NB4 (cell line): ENCODE measurements around the gene TOM1L2.

Experiments
- DNase-seq: peaks from one replicate; pipeline ENCODE4 v3.0.0; 2010; ENCODE audit warnings: low read depth
- H3K4me3 ChIP-seq: one replicate; pipeline ENCODE4 v1.5.1; 2011; ENCODE audit warnings: mild to moderate bottlenecking, low read depth, low read length, moderate library complexity
- MAX ChIP-seq: IDR thresholded peaks from 2 replicates; pipeline ENCODE4 v1.6.1; 2011; ENCODE audit warnings: low read depth, low read length
- MYC ChIP-seq: IDR thresholded peaks from 2 replicates; pipeline ENCODE4 v1.6.1; 2011; ENCODE audit warnings: low read depth, low read length
- POLR2A ChIP-seq: IDR thresholded peaks from 2 replicates; pipeline ENCODE4 v1.6.1; 2011; ENCODE audit warnings: mild to moderate bottlenecking; ENCODE audit not compliant: insufficient read length; ENCODE audit errors: extremely low read depth
- TF ChIP-seq, protein P1 (sequence below): IDR thresholded peaks from one replicate; pipeline ENCODE4 v1.5.1; 2012; ENCODE audit warnings: low read depth, low read length

The TOM1L2 gene

DNA sequence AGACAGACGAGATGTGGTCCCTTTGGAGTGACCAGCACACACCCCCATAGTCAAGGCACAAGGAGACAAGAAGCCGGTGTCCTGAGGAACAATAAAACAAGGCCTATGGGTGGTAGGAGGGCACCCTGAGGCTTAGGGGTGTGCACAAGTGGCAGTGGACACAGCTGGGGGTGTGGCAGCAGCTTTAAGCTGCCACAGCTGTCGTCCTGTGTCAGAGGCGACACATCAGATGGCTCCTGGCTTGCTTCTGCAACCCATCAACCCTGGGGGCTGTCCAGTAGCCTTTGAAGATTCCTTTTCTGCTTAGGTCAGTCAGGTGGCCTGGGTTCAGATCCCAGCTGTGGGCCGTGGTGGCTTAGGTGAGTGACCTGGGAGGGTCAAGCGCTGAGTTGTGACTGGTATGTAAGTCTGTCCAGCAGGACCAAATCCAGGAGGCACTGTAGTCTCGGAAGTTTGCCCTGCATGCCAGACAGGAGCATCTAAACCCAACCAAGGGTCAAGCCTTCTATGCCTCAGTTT lies 16.3 kb upstream of the TOM1L2 start:
- DNase-seq, result no peak
- H3K4me3 ChIP-seq, result no peak overlapping the region
- TF ChIP-seq MYC, result no peak
- TF ChIP-seq POLR2A, result no peak
- TF ChIP-seq, protein P1, sequence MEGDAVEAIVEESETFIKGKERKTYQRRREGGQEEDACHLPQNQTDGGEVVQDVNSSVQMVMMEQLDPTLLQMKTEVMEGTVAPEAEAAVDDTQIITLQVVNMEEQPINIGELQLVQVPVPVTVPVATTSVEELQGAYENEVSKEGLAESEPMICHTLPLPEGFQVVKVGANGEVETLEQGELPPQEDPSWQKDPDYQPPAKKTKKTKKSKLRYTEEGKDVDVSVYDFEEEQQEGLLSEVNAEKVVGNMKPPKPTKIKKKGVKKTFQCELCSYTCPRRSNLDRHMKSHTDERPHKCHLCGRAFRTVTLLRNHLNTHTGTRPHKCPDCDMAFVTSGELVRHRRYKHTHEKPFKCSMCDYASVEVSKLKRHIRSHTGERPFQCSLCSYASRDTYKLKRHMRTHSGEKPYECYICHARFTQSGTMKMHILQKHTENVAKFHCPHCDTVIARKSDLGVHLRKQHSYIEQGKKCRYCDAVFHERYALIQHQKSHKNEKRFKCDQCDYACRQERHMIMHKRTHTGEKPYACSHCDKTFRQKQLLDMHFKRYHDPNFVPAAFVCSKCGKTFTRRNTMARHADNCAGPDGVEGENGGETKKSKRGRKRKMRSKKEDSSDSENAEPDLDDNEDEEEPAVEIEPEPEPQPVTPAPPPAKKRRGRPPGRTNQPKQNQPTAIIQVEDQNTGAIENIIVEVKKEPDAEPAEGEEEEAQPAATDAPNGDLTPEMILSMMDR, result no peak
- no peak for TF ChIP-seq MAX

DNA sequence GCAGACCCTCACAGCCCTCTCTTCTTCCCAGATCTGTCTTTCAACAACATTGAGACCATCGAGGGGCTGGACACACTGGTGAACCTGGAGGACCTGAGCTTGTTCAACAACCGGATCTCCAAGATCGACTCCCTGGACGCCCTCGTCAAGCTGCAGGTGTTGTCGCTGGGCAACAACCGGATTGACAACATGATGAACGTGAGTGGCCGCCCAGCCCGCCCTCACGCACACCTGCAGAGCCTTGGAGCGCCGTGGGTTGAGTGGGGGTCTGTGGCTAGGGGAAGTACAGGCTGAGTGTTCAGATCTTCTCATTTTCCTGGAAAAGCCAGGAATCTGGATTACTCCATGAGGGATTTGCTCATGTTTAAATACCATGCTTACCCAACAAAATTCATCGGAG lies 15.7 kb upstream of the TOM1L2 start:
- H3K4me3 ChIP-seq, result no peak overlapping the region
- TF ChIP-seq POLR2A (no peak), MYC (no peak), MAX (no peak)
- TF ChIP-seq, protein P1, result no peak
- no peak for DNase-seq

DNA sequence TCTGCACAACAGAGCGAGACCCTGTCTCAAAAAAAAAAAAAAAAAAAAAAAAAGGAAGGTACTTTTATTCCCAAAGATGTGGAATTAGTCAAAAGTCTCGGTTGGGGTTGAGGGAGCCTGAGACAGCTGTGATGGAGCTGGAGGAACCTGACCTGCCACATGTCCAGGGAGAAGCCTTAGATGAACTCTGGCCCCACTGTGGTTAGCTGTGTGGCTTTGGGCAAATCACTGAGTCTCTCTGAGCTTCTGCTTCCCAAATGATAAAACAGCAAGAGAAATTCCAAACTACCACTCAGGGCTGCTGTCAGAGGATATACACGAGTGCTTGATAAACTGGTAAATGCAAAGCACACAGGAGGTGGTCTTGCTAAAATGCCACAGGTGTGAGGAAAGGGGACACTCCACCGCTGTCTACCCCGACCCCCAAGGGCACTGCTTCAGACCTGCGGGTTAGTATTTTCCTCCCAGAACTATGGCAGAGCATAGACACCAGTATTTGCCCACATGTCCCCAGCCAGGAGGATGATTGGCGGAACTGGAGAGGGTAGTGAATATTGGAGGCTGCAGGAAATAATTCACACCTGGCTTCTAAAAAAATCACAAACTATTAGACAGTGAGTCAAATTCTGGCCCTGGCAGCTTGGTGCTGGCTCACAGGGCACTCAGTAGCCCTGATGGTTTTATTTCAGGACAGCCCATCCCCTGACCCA lies 15.1 kb upstream of the TOM1L2 start:
- TF ChIP-seq MYC (no peak), MAX (no peak), POLR2A (no peak)
- TF ChIP-seq, protein P1, result no peak
- DNase-seq, result no peak
- H3K4me3 ChIP-seq, result no peak overlapping the region

- no peak overlapping the region for H3K4me3 ChIP-seq
- TF ChIP-seq, protein P1, result peak; percentile 59
- no peak for TF ChIP-seq MAX
- DNase-seq, result peak; percentile 52
Measured at GRCh38 chr17:17985555-17985954, 13.4 kb upstream of the TOM1L2 start.

GRCh38 chr17:17985153-17985552 lies 13.0 kb upstream of the TOM1L2 start:
- no peak overlapping the region for H3K4me3 ChIP-seq
- DNase-seq, result no peak
- TF ChIP-seq POLR2A (no peak), MAX (no peak), MYC (no peak)
- TF ChIP-seq, protein P1, result no peak
